Measurements from ENCODE around the gene THNSL1. TPM values are rescaled to one million over a fixed set of nuclear protein-coding genes. Genes with fewer than 3 reads are reported as not detected.
A peak's percentile ranks its signal among the peaks of the same experiment; 100 is the strongest.

THNSL1 gene
- total RNA-seq, 2 experiments from 2014 or later = 2.5 to 2.6 TPM

- Mint-ChIP-seq H3K9me3 (peaks cover 2% of the 10 kb centered on the region), H3K4me1 (peaks cover 20% of the 10 kb centered on the region), H3K27ac (peak overlapping the region; percentile 89), H3K4me3 (peak overlapping the region; percentile 81), H3K27me3 (peaks cover 2% of the 10 kb centered on the region), H3K36me3 (ENCODE audit: low read depth) (no peaks in the 10 kb centered on the region)
- CTCF ChIA-PET = no interaction called here
- no peak for DNase-seq
- POLR2A ChIA-PET = no interaction called here
These were observed 1.2 kb downstream of the THNSL1 start for GRCh38 chr10:25017661-25018060.

DNA sequence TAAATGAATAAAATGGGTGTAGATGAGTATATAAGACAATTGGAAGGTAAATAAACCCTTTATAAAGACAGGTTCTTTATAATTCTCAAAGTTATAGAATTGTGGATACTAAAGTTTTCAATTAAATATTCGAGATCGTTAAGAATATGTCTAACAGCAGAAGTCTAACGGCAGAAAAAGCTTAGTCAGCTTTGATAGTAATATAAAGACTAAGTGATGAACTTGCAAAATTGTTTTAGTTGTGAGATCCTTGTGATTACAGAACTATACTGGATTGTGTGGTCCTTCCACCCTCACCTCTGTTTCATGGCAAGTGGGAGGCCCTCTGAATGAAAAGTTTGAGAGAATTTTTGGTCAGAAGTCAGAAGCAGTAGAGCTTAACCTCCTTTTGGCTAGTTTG lies 2.3 kb downstream of the THNSL1 start:
- ChIA-PET CTCF (no interaction called here), POLR2A (no interaction called here)
- no peak for DNase-seq
- Mint-ChIP-seq H3K4me1 (peaks cover 20% of the 10 kb centered on the region), H3K36me3 (ENCODE audit: low read depth) (no peaks in the 10 kb centered on the region), H3K4me3 (no peak overlapping the region), H3K27me3 (no peaks in the 10 kb centered on the region), H3K27ac (no peak overlapping the region), H3K9me3 (no peaks in the 10 kb centered on the region)

GRCh38 chr10:25023278-25023677 lies 6.9 kb downstream of the THNSL1 start:
- no peak for DNase-seq
- no peak overlapping the region for H3K27ac Mint-ChIP-seq
- H3K36me3 Mint-ChIP-seq (ENCODE audit: low read depth) = no peaks in the 10 kb centered on the region
- no peak overlapping the region for H3K4me3 Mint-ChIP-seq
- no peaks in the 10 kb centered on the region for H3K9me3 Mint-ChIP-seq
- ChIA-PET CTCF (no interaction called here), POLR2A (no interaction called here)
- H3K27me3 Mint-ChIP-seq = no peaks in the 10 kb centered on the region
- H3K4me1 Mint-ChIP-seq = peaks cover under 1% of the 10 kb centered on the region

DNA sequence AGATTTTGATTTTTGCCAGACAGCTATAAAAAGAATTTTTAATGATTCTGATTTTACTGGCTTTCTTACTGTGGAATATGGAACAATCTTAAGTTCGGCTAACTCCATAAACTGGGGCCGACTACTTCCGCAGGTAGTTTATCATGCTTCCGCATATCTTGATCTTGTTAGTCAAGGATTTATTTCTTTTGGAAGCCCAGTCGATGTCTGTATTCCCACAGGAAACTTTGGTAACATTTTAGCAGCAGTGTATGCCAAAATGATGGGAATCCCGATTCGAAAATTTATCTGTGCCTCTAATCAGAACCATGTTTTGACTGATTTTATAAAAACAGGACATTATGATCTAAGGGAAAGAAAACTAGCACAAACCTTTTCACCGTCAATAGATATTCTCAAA lies 8.1 kb downstream of the THNSL1 start:
- ChIA-PET POLR2A (no interaction called here), CTCF (interaction anchor here (1.3 kb wide), 1 partner anchor 14 kb away, joined by 3 read pairs; no protein-coding TSS in a partner anchor)
- Mint-ChIP-seq H3K4me3 (no peak overlapping the region), H3K9me3 (no peaks in the 10 kb centered on the region), H3K36me3 (ENCODE audit: low read depth) (no peaks in the 10 kb centered on the region), H3K4me1 (no peaks in the 10 kb centered on the region), H3K27ac (no peak overlapping the region), H3K27me3 (no peaks in the 10 kb centered on the region)
- DNase-seq = no peak

DNA sequence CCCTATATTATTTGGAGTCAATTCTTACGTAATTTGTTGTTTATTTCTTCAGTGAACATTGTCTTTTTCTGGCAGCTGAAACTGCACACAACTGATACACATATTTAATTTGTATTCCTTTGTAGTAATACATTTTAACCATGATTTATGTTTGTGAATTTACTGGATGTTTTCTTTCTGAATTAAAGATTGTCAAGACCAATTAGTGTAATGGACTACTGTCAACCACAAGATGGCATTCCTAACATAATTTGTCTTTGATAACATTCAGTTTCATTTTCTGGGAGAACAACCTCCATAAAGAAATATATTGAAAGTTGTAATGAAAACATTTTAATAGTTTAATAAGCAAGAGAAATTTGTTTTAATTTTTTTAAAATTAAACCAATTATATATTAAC lies 10.1 kb downstream of the THNSL1 start:
- no peaks in the 10 kb centered on the region for H3K36me3 Mint-ChIP-seq (ENCODE audit: low read depth)
- POLR2A ChIA-PET = no interaction called here
- peaks cover 3% of the 10 kb centered on the region for H3K9me3 Mint-ChIP-seq
- no peak overlapping the region for H3K4me3 Mint-ChIP-seq
- DNase-seq = no peak
- no peak overlapping the region for H3K27ac Mint-ChIP-seq
- H3K4me1 Mint-ChIP-seq = no peaks in the 10 kb centered on the region
- CTCF ChIA-PET = no interaction called here
- no peaks in the 10 kb centered on the region for H3K27me3 Mint-ChIP-seq

DNA sequence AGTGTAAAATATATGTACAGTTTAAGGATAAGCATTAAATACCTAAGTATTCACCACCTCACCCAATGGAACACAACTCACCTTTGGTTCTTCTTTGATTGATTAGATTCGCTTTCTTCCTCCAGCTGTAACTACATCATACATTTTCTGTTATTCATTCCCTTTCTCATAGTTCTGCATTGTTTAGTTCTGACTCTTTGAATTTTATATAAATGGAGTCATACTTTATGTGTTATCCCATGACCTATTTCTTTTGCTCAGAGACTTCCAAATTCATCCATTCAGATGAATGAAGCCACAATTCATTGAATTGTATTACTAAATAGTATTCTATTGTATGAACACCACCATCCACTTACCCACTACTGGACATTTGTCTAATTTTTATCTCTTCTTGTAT lies 12.3 kb downstream of the THNSL1 start:
- no peaks in the 10 kb centered on the region for H3K4me1 Mint-ChIP-seq
- ChIA-PET CTCF (interaction anchor here (1.4 kb wide), 1 partner anchor 11 kb away, joined by 4 read pairs; no protein-coding TSS in a partner anchor), POLR2A (no interaction called here)
- no peak overlapping the region for H3K27ac Mint-ChIP-seq
- H3K9me3 Mint-ChIP-seq = peaks cover 3% of the 10 kb centered on the region
- DNase-seq = no peak
- no peaks in the 10 kb centered on the region for H3K36me3 Mint-ChIP-seq (ENCODE audit: low read depth)
- H3K27me3 Mint-ChIP-seq = no peaks in the 10 kb centered on the region
- H3K4me3 Mint-ChIP-seq = no peak overlapping the region

GRCh38 chr10:25029519-25029918 lies 13.1 kb downstream of the THNSL1 start:
- no peak for DNase-seq
- Mint-ChIP-seq H3K27me3 (peaks cover 1% of the 10 kb centered on the region), H3K9me3 (peaks cover 3% of the 10 kb centered on the region), H3K36me3 (ENCODE audit: low read depth) (no peaks in the 10 kb centered on the region), H3K27ac (no peak overlapping the region), H3K4me1 (no peaks in the 10 kb centered on the region), H3K4me3 (no peak overlapping the region)
- POLR2A ChIA-PET = no interaction called here
- CTCF ChIA-PET = no interaction called here

GRCh38 chr10:25036381-25036780 lies 20.0 kb downstream of the THNSL1 start:
- H3K4me1 Mint-ChIP-seq = peaks cover 5% of the 10 kb centered on the region
- H3K27ac Mint-ChIP-seq = no peak overlapping the region
- H3K4me3 Mint-ChIP-seq = no peak overlapping the region
- CTCF ChIA-PET = interaction anchor here (1.0 to 1.2 kb wide), 2 partner anchors 21 to 26 kb away, joined by 3 read pairs; no protein-coding TSS in a partner anchor
- no peaks in the 10 kb centered on the region for H3K36me3 Mint-ChIP-seq (ENCODE audit: low read depth)
- POLR2A ChIA-PET = no interaction called here
- H3K9me3 Mint-ChIP-seq = no peaks in the 10 kb centered on the region
- no peak for DNase-seq
- H3K27me3 Mint-ChIP-seq = peaks cover 22% of the 10 kb centered on the region

DNA sequence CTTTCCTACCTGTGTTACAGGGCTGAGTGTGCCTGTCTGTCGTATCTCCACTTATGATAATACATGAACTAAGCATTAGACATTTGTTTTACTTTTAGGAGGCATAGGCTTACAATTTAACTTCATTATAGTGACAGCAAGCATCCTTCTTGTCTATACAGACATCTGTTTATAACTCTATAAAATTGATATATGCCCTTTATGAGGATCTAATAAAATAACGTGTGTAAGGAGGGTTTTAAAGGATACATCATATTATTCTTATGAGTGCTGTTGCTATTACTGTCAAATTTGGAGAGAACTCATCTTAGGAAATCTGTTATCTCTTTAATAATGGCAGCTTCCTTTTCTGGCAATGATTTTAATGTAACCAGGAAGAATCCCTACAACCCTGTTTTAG lies 21.9 kb downstream of the THNSL1 start:
- CTCF ChIA-PET = interaction anchor here (0.9 to 1.1 kb wide), 2 partner anchors 13 to 26 kb away, joined by 3 read pairs; no protein-coding TSS in a partner anchor
- POLR2A ChIA-PET = no interaction called here
- Mint-ChIP-seq H3K27me3 (peaks cover 24% of the 10 kb centered on the region), H3K36me3 (ENCODE audit: low read depth) (no peaks in the 10 kb centered on the region), H3K4me1 (peaks cover 5% of the 10 kb centered on the region), H3K27ac (no peak overlapping the region), H3K4me3 (no peak overlapping the region), H3K9me3 (no peaks in the 10 kb centered on the region)
- DNase-seq = no peak

GRCh38 chr10:25039531-25039930 lies 23.1 kb downstream of the THNSL1 start:
- H3K4me3 Mint-ChIP-seq = no peak overlapping the region
- H3K36me3 Mint-ChIP-seq (ENCODE audit: low read depth) = no peaks in the 10 kb centered on the region
- no peak for DNase-seq
- peaks cover 5% of the 10 kb centered on the region for H3K4me1 Mint-ChIP-seq
- peaks cover 26% of the 10 kb centered on the region for H3K27me3 Mint-ChIP-seq
- POLR2A ChIA-PET = no interaction called here
- no peaks in the 10 kb centered on the region for H3K9me3 Mint-ChIP-seq
- CTCF ChIA-PET = interaction anchor here (0.7 to 1.1 kb wide), 4 partner anchors 11 to 853 kb away, joined by 3 to 4 read pairs (median 4); no protein-coding TSS in a partner anchor
- no peak overlapping the region for H3K27ac Mint-ChIP-seq

DNA sequence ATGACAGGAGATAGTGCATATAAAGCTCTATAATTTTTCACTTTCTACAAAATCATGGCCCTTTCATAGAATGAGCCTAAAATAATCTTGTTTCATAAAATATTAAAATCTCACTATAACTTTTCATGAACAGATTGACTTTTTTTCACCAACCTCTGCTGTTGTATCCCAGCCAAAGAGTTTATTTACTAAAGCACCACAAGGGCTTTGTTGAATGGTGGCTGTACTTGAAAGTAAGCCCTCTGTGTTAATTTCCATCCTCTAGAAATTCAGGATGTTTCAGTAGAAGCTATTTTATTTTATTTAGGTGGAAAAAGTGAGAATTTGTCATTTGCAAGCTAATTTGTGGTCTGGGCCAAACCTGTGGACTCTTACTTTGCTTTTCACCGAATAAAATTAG lies 30.2 kb downstream of the THNSL1 start:
- Mint-ChIP-seq H3K4me3 (no peak overlapping the region), H3K9me3 (no peaks in the 10 kb centered on the region), H3K27ac (peak overlapping the region; percentile 0), H3K27me3 (peaks cover 35% of the 10 kb centered on the region), H3K4me1 (no peaks in the 10 kb centered on the region), H3K36me3 (ENCODE audit: low read depth) (no peaks in the 10 kb centered on the region)
- CTCF ChIA-PET = interaction anchor here (0.6 kb wide), 1 partner anchor 72 kb away, joined by 3 read pairs; no protein-coding TSS in a partner anchor
- DNase-seq = no peak
- POLR2A ChIA-PET = no interaction called here

DNA sequence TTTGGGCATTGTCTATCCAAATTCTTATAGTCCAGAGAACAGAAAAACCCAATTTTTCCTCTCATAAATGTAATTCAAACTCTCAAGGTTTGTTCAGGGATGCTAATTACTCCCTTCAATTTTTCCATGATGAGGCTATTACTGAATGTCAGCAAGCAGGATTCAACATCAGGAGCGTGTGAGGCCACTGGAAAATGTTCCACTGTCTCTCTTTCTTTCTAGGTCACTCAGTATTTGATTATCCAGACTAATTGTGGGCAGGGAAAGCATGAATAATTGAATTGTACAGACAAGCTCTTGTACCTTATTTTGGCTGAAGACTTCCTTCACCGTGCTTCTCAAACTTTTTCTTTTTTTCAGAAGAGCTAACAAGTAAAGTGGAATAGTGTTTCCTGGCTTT lies 30.7 kb downstream of the THNSL1 start:
- H3K9me3 Mint-ChIP-seq = no peaks in the 10 kb centered on the region
- peaks cover 35% of the 10 kb centered on the region for H3K27me3 Mint-ChIP-seq
- H3K4me1 Mint-ChIP-seq = no peaks in the 10 kb centered on the region
- H3K27ac Mint-ChIP-seq = peak overlapping the region; percentile 0
- no peaks in the 10 kb centered on the region for H3K36me3 Mint-ChIP-seq (ENCODE audit: low read depth)
- H3K4me3 Mint-ChIP-seq = no peak overlapping the region
- ChIA-PET CTCF (interaction anchor here (1.0 kb wide), 1 partner anchor 22 kb away, joined by 3 read pairs; no protein-coding TSS in a partner anchor), POLR2A (no interaction called here)
- DNase-seq = no peak

DNA sequence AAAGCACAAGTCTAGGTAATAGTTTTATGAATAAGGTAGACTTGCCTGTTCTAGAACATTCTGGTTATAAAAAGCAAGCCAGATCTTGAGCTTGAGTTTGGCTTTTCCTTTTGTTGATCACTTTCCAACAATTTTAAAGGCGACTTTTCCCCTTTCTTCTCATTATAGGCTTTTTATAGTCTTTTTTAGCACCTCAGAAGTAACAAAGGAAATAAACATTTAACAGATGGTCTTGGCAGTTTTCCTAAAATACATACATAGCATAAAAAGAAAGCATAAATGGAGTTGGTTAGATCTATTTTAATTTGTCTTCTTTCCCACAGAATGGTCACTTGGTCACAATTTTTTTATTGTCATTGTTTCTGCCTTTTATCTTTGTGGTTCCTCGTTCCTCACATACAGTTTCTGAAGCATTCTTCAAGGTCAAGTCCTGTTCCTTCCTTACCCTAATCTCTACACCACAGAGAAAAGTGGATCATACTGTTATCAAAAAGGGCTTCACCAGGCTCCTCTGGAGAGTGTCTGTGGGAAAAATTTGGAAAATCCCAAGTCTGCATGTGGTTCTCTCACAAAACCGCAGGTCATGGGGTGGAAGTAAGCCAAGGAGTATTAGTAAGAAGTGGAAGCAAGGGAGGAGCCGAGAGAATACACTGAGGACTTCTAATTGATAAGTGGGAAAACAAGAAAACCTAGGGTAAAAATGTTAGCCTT lies 31.3 kb downstream of the THNSL1 start:
- peaks cover 35% of the 10 kb centered on the region for H3K27me3 Mint-ChIP-seq
- H3K36me3 Mint-ChIP-seq (ENCODE audit: low read depth) = no peaks in the 10 kb centered on the region
- POLR2A ChIA-PET = no interaction called here
- H3K9me3 Mint-ChIP-seq = no peaks in the 10 kb centered on the region
- H3K4me1 Mint-ChIP-seq = no peaks in the 10 kb centered on the region
- CTCF ChIA-PET = interaction anchor here (1.0 kb wide), 1 partner anchor 21 kb away, joined by 3 read pairs; no protein-coding TSS in a partner anchor
- H3K4me3 Mint-ChIP-seq = no peak overlapping the region
- no peak overlapping the region for H3K27ac Mint-ChIP-seq
- DNase-seq = no peak

DNA sequence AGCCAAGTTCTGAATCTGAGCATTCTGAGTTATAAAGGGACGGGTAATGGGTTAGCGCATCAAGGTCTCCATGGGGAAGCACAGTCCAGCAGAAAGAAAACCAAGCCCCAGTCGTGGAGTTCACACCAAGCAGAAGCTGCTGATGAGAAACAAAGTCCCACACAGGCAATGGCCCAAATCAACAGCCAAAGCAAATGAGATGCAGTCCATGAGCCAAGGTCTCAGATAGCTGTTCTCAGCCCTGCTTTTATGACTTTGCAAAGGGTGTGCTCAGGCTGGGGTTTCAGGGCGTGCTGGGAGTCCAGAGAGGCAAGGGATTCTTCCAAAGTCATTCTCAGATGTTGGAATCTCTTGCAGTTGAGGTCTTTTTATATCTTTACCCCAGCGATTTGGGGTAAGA lies 32.0 kb downstream of the THNSL1 start:
- Mint-ChIP-seq H3K27ac (no peak overlapping the region), H3K27me3 (peaks cover 35% of the 10 kb centered on the region), H3K4me3 (no peak overlapping the region), H3K4me1 (no peaks in the 10 kb centered on the region), H3K9me3 (no peaks in the 10 kb centered on the region), H3K36me3 (ENCODE audit: low read depth) (no peaks in the 10 kb centered on the region)
- POLR2A ChIA-PET = no interaction called here
- no peak for DNase-seq
- CTCF ChIA-PET = no interaction called here
